Middle frontal gyrus (tissue), 1 donor: Measurements from ENCODE around the gene MBD6.

Experiments
- DNase-seq: peaks from one replicate; pipeline ENCODE4 v3.0.0-alpha.2; 2015; ENCODE audit warnings: low spot score; ENCODE audit errors: extremely low spot score

The MBD6 gene

DNA sequence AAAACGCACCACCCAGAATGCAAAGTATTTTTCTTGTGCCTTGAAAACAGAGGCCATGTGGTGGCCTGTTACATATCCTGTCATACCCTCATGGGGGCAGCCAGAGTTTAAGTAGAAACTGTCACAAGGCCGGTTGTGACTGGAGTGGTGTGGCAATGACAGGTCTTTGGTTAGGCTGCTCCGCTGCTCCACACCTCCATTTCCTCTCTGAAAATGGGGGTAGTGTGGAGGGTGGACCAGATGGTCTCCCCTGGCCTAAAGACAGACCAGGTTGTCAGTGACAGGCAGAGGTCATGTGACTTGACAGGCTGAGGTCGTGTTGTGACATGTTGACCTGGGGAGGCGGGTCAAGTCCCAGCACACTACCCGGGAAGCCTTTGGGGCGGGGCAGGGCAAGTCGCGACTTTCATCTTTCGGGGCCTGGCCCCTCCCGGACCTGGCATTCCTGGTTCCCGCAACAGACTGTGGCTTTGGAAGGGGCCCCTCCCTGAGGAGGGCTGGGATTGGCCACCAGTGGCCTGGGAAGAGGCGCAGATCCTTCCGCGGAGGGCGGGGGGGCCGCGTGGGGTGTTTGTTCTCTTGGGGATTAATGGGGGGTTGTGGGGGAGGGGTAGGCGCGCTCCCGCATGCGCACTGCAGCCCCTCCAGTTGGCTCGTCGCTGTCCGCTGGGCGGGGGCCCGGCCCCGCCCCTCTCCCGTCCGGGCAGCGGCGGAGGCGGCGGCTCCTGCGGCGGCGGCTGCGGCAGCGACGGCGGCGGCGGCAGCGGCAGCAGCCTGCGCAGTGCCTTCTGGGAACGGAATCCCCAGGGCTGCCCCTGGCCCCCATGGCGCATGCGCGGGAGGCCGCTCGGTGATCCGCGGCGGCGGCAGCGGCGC is at the start of gene MBD6:
Gene MBD6 (plus strand): TSS at position 814 of the 876 bp plus-strand sequence. CDS start 1,480 bp downstream, outside the sequence.
- DNase-seq = peak; percentile 70

GRCh38 chr12:57473392-57473791 is 49.2 kb upstream of the MBD6 start:
- DNase-seq = no peak

DNA sequence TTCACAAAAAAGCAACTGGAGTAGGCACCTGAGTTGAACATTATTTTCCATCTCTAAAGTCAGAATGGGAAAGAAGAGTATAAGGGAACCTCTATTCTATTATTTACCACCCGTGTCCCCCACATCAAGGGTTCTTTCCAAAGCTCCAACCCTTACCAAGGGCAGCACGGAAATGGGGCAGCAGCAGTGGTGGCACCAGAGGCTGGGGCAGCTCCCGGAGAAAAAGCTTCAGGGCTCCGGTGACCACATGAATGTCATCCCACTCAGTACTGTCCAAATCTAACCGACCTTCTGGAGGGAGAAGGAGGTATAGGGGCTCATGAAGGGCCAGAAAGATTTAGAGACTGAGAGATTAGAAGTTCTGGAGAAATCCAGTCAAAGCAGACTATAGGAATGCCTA is 48.7 kb upstream of the MBD6 start:
- DNase-seq = no peak

GRCh38 chr12:57474430-57474829 is 48.2 kb upstream of the MBD6 start:
- no peak for DNase-seq

GRCh38 chr12:57474862-57475261 is 47.8 kb upstream of the MBD6 start:
- no peak for DNase-seq

DNA sequence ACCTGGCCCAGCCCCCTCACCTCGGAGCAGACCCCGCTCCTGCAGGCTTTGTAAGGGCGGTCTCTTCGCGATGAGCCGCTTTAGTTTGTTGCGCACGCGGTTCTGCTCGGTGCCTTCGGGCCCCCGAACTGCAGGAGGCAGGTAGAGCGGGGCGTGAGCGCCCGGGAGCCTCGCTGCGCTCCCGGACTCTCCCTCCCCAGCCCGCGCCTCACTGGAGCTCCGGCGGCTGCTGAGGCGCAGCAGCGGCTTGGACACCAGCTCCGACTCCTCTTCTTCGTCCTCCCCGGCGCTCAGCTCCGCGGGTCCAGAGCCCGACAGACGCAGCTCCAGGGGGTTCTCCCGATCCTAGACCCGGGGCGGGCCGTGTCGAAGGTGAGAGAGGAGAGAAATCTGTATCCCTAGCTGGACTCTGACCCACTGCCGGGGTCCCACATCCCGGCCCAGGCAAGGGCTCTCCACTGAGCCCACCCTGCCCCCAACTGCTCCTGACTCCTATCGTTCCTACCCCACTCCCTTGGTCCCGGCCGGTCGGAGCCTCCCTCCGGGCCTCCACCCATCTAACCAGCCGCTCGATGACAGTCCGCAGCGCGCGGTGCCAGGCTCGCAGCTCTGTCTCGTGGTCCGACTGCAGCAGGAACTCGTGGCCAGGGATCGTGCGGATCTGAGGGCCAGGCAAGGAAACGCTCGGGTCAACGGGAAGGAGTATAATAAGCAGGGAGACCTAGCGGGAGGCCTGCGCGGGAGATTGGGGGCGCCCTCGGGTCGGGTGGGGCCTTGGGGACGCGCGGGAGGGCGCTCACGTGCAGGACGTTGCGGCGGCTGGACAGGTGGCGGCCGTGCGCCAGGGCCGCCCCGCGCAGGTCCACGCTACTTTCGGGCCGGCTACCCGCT is 47.1 kb upstream of the MBD6 start:
- no peak for DNase-seq

DNA sequence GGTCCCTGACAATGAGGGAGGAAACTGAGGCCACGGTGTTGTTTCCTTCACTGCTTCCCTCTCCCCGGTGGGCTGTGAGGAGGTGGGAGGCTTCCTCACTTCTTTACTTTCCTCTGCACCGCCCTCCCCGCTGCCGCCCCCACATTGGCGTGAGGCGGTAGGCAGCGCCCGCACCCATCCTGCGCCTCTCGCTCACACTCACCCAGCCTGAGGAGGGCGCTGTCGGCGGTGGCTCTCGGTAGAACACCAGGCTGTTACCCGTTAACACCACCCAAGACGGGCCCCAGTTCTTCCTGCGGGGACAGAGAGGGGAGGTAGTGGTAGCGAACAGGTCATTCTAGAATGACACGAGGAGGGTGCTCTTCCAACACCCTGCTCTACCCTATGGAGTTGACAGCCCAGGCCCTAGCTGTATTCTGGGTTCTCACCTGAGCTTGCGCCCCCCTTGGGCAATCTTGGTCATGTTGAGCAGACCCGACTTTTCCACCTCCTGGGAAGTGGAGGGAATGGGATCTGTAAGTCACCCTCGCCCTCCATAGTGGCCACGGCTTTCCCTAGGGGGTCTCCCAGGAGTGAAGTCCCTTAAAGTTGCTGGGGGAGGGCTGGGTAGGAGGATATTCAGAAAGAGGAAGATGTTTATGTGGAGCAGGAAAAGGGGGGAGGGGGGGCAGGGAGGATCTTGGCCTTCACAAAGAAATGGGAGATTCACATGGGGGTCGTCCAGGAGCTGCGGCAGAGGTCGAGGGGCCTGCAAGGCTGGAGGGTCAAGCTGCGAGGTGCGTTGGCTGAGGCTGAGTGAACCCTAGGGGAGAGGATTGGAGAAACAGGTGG is 46.2 kb upstream of the MBD6 start:
- DNase-seq = no peak

GRCh38 chr12:57476993-57477709 is 45.5 kb upstream of the MBD6 start:
- no peak for DNase-seq

- DNase-seq = no peak
These were observed 44.6 kb upstream of the MBD6 start for GRCh38 chr12:57477710-57478681.

DNA sequence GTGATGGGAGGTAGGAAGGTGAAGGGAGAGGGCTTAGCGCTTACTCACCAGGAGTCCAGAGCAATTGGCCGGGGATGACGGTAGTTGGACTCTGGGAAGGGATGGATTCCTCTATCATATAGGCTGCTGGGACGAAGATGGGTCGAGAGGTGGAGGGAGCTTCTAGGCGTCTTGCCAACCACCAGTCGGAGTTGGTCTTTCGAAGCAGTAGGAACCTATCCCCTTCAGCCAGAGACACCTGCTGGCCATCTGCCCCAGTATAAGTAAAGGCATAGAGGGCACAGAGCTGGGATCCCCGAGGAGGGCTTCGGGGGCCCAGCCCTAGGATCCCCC is 43.6 kb upstream of the MBD6 start:
- no peak for DNase-seq

DNA sequence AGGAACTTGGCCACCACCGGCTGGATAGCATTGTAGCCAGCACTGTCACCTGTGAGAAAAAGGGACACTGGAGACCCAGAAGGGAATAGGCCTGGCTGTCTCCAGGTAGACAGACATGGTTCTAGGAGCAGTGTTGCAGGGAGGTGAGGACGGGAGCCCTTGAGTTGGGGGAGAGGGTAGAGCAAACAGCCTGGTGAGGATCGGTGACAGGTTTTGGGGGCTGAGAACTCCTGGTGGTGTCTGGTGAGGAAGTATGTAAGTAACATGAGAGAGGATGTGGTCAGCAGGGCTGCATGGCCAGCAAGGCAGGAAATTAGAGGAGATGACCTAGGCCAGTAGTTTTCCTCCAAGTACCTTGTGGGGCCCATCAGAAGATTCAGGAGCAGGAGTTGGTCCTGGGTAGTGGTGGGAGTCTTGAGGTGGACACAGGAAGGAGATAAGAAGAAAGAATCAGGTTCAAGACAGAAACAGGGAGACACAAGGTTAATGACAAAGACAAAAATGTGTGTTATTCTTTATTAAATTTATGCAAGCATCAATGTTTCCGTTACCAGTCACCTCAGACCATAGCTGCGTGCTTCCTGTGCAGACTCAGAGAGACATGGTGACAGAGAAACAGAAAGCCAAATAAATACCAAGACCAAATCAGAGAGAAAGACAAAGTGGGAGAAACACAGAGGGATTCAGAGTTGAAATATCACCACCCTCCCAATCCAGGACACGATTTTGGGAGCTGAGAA is 43.1 kb upstream of the MBD6 start, which contains the start of gene ARHGAP9:
Gene ARHGAP9 (minus strand): TSS at position 491 of the 740 bp plus-strand sequence. CDS start 460 bp downstream, at position 31.
- DNase-seq = no peak

DNA sequence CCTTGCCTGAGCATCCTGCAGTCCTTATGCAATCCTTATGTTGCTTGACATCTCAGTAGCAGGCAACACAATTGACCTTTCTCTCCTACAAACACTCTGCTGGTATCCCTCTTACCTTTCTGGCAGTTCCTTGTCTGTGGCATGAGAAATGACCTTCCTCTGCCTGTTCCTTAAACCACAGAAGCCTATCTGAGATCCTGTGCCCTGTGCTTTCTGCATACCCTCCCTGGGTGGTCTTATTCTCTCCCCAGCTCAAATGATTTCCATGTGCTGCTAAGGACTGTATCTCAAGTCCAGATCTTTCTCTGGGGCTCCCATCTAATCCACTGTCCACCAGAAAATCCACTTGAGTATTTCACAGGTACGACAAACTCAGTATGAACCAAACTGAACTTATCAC is 41.0 kb upstream of the MBD6 start:
- DNase-seq = no peak

GRCh38 chr12:57483466-57483865 is 39.2 kb upstream of the MBD6 start:
- no peak for DNase-seq

DNA sequence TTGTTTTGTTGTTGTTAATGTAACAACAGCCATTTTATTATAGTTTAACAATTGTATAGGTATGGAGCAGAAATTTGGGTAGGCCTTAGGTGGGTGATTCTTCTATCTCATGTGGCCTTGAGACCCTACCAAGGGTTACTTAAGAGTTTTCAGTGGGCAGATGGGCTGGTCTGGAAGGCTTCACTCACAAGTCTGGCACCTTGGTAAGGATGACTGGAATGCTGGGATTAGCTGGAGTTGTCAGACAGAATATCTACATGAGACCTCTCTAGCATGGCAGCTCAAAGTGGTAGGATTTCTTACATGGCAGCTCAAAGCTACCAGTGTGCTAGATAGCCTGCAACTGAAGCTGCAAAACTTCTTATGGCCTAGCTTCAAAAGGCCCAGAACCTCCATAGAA is 36.9 kb upstream of the MBD6 start:
- DNase-seq = no peak

DNA sequence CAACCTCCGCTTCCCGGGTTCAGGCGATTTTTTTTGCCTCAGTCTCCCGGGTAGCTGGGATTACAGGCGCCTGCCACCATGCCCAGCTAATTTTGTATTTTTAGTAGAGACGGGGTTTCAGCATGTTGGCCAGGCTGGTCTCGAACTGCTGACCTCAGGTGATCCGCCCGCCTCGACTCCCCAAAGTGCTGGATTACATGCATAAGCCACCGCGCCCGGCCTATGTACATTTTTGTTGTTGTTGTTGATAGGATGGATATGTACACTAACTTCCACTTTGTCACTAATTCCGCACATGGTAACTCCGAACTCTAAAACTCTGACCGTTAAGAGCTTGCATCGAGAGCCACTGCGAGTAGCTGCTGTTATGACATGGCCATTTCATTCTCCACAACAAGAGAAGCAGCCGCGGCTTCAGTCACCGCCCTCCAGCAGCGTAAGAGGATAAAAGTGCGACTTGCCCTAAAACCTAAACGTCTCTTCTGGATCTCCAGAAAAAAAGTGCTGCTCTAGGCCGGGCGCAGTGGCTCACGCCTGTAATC is 35.5 kb upstream of the MBD6 start:
- no peak for DNase-seq

GRCh38 chr12:57487597-57488401 is 34.8 kb upstream of the MBD6 start, which contains the start of gene MARS1:
MARS1 (plus strand) TSS chr12:57488068; CDS start chr12:57488091, 23 bp downstream.
- DNase-seq = peak; percentile 98

DNA sequence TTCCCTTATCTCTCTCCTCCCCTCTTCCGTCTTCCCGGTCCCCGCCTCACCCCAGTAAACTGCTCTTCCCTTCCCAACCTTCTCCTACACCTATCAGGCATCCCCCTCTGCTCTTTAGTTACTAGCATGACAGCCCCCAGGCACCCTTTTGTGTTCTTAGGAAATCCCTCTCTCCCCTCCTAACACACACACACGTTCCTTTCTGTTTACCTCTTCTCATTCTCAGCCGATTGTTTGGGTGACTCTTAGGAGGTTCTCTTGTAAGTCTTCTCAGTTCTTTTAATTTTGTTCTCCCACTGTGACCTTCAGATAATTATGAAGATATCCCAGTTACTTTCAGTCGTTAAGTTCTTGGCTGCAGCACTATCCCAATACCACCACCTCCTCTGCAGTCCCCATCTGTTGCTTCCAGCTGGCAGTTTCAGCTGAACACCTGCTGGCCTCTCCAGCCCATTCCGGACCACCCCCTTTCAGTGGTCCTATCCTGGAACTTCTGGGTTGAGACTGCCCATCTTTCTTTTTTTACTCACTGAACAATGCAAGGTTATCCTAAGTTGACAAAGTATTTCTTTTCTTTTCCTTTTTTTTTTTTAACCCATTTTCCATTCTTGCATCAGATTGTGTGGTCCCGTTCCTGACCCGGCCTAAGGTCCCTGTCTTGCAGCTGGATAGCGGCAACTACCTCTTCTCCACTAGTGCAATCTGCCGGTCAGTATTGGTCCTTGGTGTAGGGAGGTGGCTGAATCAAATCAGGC is 34.0 kb upstream of the MBD6 start:
- DNase-seq = no peak
